Measurements from ENCODE around the gene RARB. TPM values are rescaled to one million over a fixed set of nuclear protein-coding genes. Genes with fewer than 3 reads are reported as not detected.

The RARB gene
- total RNA-seq, 4 donors from 2014 or later, result 0.34 to 1.6 (median 1.0) TPM

- TF ChIP-seq CTCF (IDR thresholded peaks at IDR 0.05; ENCODE audit: low read depth), result no peak
Measured at GRCh38 chr3:25547103-25547502, 119.0 kb downstream of the RARB start.

GRCh38 chr3:25547943-25548674 lies 120.0 kb downstream of the RARB start:
- no peak for TF ChIP-seq CTCF (IDR thresholded peaks at IDR 0.05; ENCODE audit: low read depth)

GRCh38 chr3:25548836-25549235 lies 120.8 kb downstream of the RARB start:
- no peak for TF ChIP-seq CTCF (IDR thresholded peaks at IDR 0.05; ENCODE audit: low read depth)

GRCh38 chr3:25552251-25552650 lies 124.2 kb downstream of the RARB start:
- TF ChIP-seq CTCF (IDR thresholded peaks at IDR 0.05; ENCODE audit: low read depth), result no peak

GRCh38 chr3:25554376-25554775 lies 126.3 kb downstream of the RARB start:
- TF ChIP-seq CTCF (IDR thresholded peaks at IDR 0.05; ENCODE audit: low read depth), result no peak

- no peak for TF ChIP-seq CTCF (IDR thresholded peaks at IDR 0.05; ENCODE audit: low read depth)
Measured at GRCh38 chr3:25555695-25556437, 127.8 kb downstream of the RARB start.

GRCh38 chr3:25556447-25556846 lies 128.4 kb downstream of the RARB start:
- TF ChIP-seq CTCF (IDR thresholded peaks at IDR 0.05; ENCODE audit: low read depth), result no peak

Data from subcutaneous adipose tissue (tissue), 4 donors.